GM06990 (cell line): Measurements from ENCODE around the gene PTPN13.

Experiments used
- DNase-seq: peaks from one replicate; pipeline ENCODE4 v3.0.0-alpha.2; 2011; ENCODE audit not compliant: insufficient read length; ENCODE audit errors: extremely low read depth
- H3K27me3 ChIP-seq: replicated peaks from 2 replicates; pipeline ENCODE4 v1.6.0; 2011; ENCODE audit warnings: low read length; ENCODE audit not compliant: control insufficient read depth, insufficient read depth
- H3K36me3 ChIP-seq: 2 replicates; pipeline ENCODE4 v1.5.1; 2011; ENCODE audit warnings: low read length; ENCODE audit not compliant: control insufficient read depth, insufficient read depth
- H3K4me3 ChIP-seq: replicated peaks from 2 replicates; pipeline ENCODE4 v1.5.1; 2011; ENCODE audit warnings: low read depth, mild to moderate bottlenecking, control low read depth, low read length
- CTCF ChIP-seq: IDR thresholded peaks from 2 replicates; pipeline ENCODE4 v1.5.1; 2011; ENCODE audit warnings: low read length, control low read depth, mild to moderate bottlenecking, inconsistent platforms; ENCODE audit not compliant: insufficient read depth, poor library complexity, severe bottlenecking

Gene PTPN13

GRCh38 chr4:86633854-86634253 is 39.7 kb downstream of the PTPN13 start:
- H3K27me3 ChIP-seq, result no peaks in the 10 kb centered on the region
- H3K36me3 ChIP-seq, result no peaks in the 10 kb centered on the region
- DNase-seq, result no peak
- TF ChIP-seq CTCF, result no peak
- no peak overlapping the region for H3K4me3 ChIP-seq

- no peaks in the 10 kb centered on the region for H3K27me3 ChIP-seq
- H3K36me3 ChIP-seq, result no peaks in the 10 kb centered on the region
- no peak for TF ChIP-seq CTCF
- H3K4me3 ChIP-seq, result no peak overlapping the region
- DNase-seq, result no peak
Observed at GRCh38 chr4:86640469-86640868, 46.4 kb downstream of the PTPN13 start.

- Histone ChIP-seq H3K4me3 (no peak overlapping the region), H3K36me3 (no peaks in the 10 kb centered on the region)
Observed at GRCh38 chr4:86641516-86642090, 47.5 kb downstream of the PTPN13 start.

GRCh38 chr4:86644892-86645291 is 50.8 kb downstream of the PTPN13 start:
- H3K36me3 ChIP-seq, result no peaks in the 10 kb centered on the region
- no peak for TF ChIP-seq CTCF
- no peak for DNase-seq
- no peaks in the 10 kb centered on the region for H3K27me3 ChIP-seq
- H3K4me3 ChIP-seq, result no peak overlapping the region

More at GRCh38 chr4:86641516-86642090, 47.5 kb downstream of the PTPN13 start:
- H3K27me3 ChIP-seq, result no peaks in the 10 kb centered on the region
- DNase-seq, result peak; percentile 22
- TF ChIP-seq CTCF, result no peak

- no peak for DNase-seq
Observed at GRCh38 chr4:86652332-86652932, 58.3 kb downstream of the PTPN13 start.

More at GRCh38 chr4:86652332-86652932, 58.3 kb downstream of the PTPN13 start:
- Histone ChIP-seq H3K4me3 (no peak overlapping the region), H3K36me3 (no peaks in the 10 kb centered on the region), H3K27me3 (no peaks in the 10 kb centered on the region)
- TF ChIP-seq CTCF, result no peak
